Panc1 (cell line): Measurements from ENCODE around the gene EFCAB10.

ENCODE experiments used
- POLR2AphosphoS5 ChIP-seq: IDR thresholded peaks from 2 replicates; pipeline ENCODE4 v1.6.1; 2012; ENCODE audit warnings: mild to moderate bottlenecking, low read depth, low read length, moderate library complexity
- TCF7L2 ChIP-seq: IDR thresholded peaks from 2 replicates; pipeline ENCODE4 v1.6.1; 2011; ENCODE audit warnings: mild to moderate bottlenecking, low read depth, low read length, inconsistent platforms
- TF ChIP-seq, protein P1 (sequence below): fragments of 450-650 bp; IDR thresholded peaks from 2 replicates; pipeline ENCODE4 v1.5.1; 2017; ENCODE audit warnings: mild to moderate bottlenecking
- TF ChIP-seq, protein P2 (sequence below), 2 experiments: IDR thresholded peaks; 2 replicates each; pipeline ENCODE4 v1.6.1; 2011 to 2012; ENCODE audit warnings: low read depth in 2 of 2, control low read depth in 1 of 2, low read length in 1 of 2, mild to moderate bottlenecking in 1 of 2, moderate library complexity in 1 of 2; ENCODE audit not compliant: insufficient read depth in 1 of 2

- TF ChIP-seq, protein P1, sequence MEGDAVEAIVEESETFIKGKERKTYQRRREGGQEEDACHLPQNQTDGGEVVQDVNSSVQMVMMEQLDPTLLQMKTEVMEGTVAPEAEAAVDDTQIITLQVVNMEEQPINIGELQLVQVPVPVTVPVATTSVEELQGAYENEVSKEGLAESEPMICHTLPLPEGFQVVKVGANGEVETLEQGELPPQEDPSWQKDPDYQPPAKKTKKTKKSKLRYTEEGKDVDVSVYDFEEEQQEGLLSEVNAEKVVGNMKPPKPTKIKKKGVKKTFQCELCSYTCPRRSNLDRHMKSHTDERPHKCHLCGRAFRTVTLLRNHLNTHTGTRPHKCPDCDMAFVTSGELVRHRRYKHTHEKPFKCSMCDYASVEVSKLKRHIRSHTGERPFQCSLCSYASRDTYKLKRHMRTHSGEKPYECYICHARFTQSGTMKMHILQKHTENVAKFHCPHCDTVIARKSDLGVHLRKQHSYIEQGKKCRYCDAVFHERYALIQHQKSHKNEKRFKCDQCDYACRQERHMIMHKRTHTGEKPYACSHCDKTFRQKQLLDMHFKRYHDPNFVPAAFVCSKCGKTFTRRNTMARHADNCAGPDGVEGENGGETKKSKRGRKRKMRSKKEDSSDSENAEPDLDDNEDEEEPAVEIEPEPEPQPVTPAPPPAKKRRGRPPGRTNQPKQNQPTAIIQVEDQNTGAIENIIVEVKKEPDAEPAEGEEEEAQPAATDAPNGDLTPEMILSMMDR: no peak
- TF ChIP-seq, protein P2, sequence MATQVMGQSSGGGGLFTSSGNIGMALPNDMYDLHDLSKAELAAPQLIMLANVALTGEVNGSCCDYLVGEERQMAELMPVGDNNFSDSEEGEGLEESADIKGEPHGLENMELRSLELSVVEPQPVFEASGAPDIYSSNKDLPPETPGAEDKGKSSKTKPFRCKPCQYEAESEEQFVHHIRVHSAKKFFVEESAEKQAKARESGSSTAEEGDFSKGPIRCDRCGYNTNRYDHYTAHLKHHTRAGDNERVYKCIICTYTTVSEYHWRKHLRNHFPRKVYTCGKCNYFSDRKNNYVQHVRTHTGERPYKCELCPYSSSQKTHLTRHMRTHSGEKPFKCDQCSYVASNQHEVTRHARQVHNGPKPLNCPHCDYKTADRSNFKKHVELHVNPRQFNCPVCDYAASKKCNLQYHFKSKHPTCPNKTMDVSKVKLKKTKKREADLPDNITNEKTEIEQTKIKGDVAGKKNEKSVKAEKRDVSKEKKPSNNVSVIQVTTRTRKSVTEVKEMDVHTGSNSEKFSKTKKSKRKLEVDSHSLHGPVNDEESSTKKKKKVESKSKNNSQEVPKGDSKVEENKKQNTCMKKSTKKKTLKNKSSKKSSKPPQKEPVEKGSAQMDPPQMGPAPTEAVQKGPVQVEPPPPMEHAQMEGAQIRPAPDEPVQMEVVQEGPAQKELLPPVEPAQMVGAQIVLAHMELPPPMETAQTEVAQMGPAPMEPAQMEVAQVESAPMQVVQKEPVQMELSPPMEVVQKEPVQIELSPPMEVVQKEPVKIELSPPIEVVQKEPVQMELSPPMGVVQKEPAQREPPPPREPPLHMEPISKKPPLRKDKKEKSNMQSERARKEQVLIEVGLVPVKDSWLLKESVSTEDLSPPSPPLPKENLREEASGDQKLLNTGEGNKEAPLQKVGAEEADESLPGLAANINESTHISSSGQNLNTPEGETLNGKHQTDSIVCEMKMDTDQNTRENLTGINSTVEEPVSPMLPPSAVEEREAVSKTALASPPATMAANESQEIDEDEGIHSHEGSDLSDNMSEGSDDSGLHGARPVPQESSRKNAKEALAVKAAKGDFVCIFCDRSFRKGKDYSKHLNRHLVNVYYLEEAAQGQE (IDR thresholded peaks at IDR 0.05; ENCODE audit: insufficient read depth in 1 of 2, low read depth in 2 of 2, low read length in 1 of 2): no peak
- no peak for TF ChIP-seq TCF7L2
- no peak for TF ChIP-seq POLR2AphosphoS5
Measured at GRCh38 chr7:105584165-105584564, 2.9 kb upstream of the EFCAB10 start.
